OCI-LY7 (cell line): ENCODE measurements around the gene THSD7A. TPM values are rescaled to one million over a fixed set of nuclear protein-coding genes. Genes with fewer than 3 reads are reported as not detected.

Experiments
- BruUV-seq: library from RNA; stranded (reverse); fragments of 400-500 nt; replicated peaks from 2 replicates; lab custom pipeline; 2021; lab: Mats Ljungman, UMichigan
- CTCF ChIA-PET: fragments of 300-600 bp; sonication (Branson Sonifier 250); formaldehyde crosslinking; loops from one replicate; lab custom pipeline; 2022; ENCODE audit warnings: antibody characterized with exemption; ENCODE audit not compliant: unreplicated experiment; lab: Charles Lee
- POLR2A ChIA-PET: fragments of 300-600 bp; sonication (Branson Sonifier 250); formaldehyde crosslinking; loops from one replicate; lab custom pipeline; 2022; ENCODE audit warnings: antibody characterized with exemption; lab: Charles Lee
- DNase-seq: peaks from one replicate; pipeline ENCODE4 v3.0.0-alpha.2; 2015; ENCODE audit warnings: low spot score
- H2AFZ ChIP-seq: fragments of 200-600 bp; sonication (generic), shearing (Covaris generic); 2 replicates; pipeline ENCODE4 v1.6.1; 2014; ENCODE audit warnings: mild to moderate bottlenecking, antibody characterized with exemption, low read length, moderate library complexity
- H3K27ac ChIP-seq: fragments of 200-600 bp; sonication (generic); 2 replicates; pipeline ENCODE4 v1.5.1; 2014; ENCODE audit warnings: mixed run types, low read depth, mild to moderate bottlenecking, moderate library complexity, low read length, inconsistent platforms; ENCODE audit not compliant: poor library complexity, severe bottlenecking
- H3K36me3 ChIP-seq: fragments of 200-600 bp; sonication (generic); 2 replicates; pipeline ENCODE4 v1.6.1; 2014; ENCODE audit warnings: mild to moderate bottlenecking, antibody characterized with exemption, low read length, moderate library complexity, mixed read lengths; ENCODE audit not compliant: insufficient read depth
- H3K4me1 ChIP-seq: fragments of 200-600 bp; sonication (generic); 2 replicates; pipeline ENCODE4 v1.5.1; 2014; ENCODE audit warnings: mild to moderate bottlenecking, low read length; ENCODE audit not compliant: insufficient read depth, poor library complexity, severe bottlenecking
- H3K4me2 ChIP-seq: fragments of 200-600 bp; sonication (generic); 2 replicates; pipeline ENCODE4 v1.6.1; 2014; ENCODE audit warnings: mild to moderate bottlenecking, low read length
- H3K4me3 ChIP-seq: fragments of 200-600 bp; sonication (generic); 2 replicates; pipeline ENCODE4 v1.5.1; 2014; ENCODE audit warnings: mild to moderate bottlenecking, low read depth, low read length; ENCODE audit not compliant: poor library complexity, severe bottlenecking
- H3K79me2 ChIP-seq: fragments of 200-600 bp; sonication (generic); 2 replicates; pipeline ENCODE4 v1.6.1; 2016; ENCODE audit warnings: low read depth, mild to moderate bottlenecking, low read length, moderate library complexity, mixed read lengths; ENCODE audit not compliant: insufficient read depth
- H3K9me2 ChIP-seq: fragments of 200-600 bp; sonication (generic); 2 replicates; pipeline ENCODE4 v1.6.1; 2016; ENCODE audit warnings: mild to moderate bottlenecking, low read length, mixed read lengths; ENCODE audit not compliant: insufficient read depth
- H3K9me3 ChIP-seq: fragments of 200-600 bp; sonication (generic); 2 replicates; pipeline ENCODE4 v1.6.1; 2014; ENCODE audit warnings: mild to moderate bottlenecking, mixed run types, low read length, mixed read lengths
- H4K20me1 ChIP-seq: fragments of 200-600 bp; sonication (generic); 2 replicates; pipeline ENCODE4 v1.6.1; 2014; ENCODE audit warnings: mild to moderate bottlenecking, antibody characterized with exemption, low read length, moderate library complexity, mixed read lengths; ENCODE audit not compliant: insufficient read depth
- EZH2phosphoT487 ChIP-seq: fragments of 200-600 bp; sonication (generic); IDR thresholded peaks from 2 replicates; pipeline ENCODE4 v1.6.1; 2018; ENCODE audit warnings: low read depth, borderline replicate concordance, mild to moderate bottlenecking, mixed run types, antibody characterized with exemption, low read length, moderate library complexity, mixed read lengths
- intact Hi-C: fragments of 100-400 bp; cut with micrococcal nuclease; formaldehyde crosslinking; loops from one replicate; pipeline ENCODE4 v1.10.0; 2022; ENCODE audit not compliant: unreplicated experiment
- total RNA-seq, 2 experiments: library from RNA; depleted of rRNA in 1 of 2; stranded (reverse); fragments of >200 nt in 1 of 2; shearing (Covaris generic) in 1 of 2; gene quantifications; 2 replicates each; pipeline ENCODE4 v1.2.3, GENCODE V29; 2014 to 2022
- TF ChIP-seq, protein P1 (sequence below): fragments of 200-600 bp; sonication (generic); conservative IDR thresholded peaks from 2 replicates; pipeline ENCODE4 v1.5.1; 2014; ENCODE audit warnings: mild to moderate bottlenecking, antibody characterized with exemption, low read length, moderate library complexity, mixed read lengths

THSD7A gene
- total RNA-seq, 2 experiments from 2014 or later: 0.13 TPM; not detected in 1

GRCh38 chr7:11331128-11332102 is 500.6 kb downstream of the THSD7A start:
- BruUV-seq: no TSS peak
- POLR2A ChIA-PET: interaction anchor here (0.7 kb wide), 1 partner anchor 74 kb away, joined by 3 read pairs; no protein-coding TSS in a partner anchor

GRCh38 chr7:11330717-11331116 is 501.3 kb downstream of the THSD7A start:
- POLR2A ChIA-PET: no interaction called here
- Histone ChIP-seq H3K4me3 (no peak overlapping the region), H3K4me1 (no peaks in the 10 kb centered on the region), H3K9me2 (no peaks in the 10 kb centered on the region), H3K27ac (no peak overlapping the region), H3K79me2 (no peaks in the 10 kb centered on the region), H2AFZ (no peak overlapping the region), H3K4me2 (no peak overlapping the region), H4K20me1 (no peaks in the 10 kb centered on the region), H3K36me3 (no peaks in the 10 kb centered on the region), H3K9me3 (no peaks in the 10 kb centered on the region)
- intact Hi-C loops: no loop called here
- DNase-seq: no peak
- no TSS peak for BruUV-seq
- no peak for TF ChIP-seq EZH2phosphoT487
- TF ChIP-seq, protein P1, sequence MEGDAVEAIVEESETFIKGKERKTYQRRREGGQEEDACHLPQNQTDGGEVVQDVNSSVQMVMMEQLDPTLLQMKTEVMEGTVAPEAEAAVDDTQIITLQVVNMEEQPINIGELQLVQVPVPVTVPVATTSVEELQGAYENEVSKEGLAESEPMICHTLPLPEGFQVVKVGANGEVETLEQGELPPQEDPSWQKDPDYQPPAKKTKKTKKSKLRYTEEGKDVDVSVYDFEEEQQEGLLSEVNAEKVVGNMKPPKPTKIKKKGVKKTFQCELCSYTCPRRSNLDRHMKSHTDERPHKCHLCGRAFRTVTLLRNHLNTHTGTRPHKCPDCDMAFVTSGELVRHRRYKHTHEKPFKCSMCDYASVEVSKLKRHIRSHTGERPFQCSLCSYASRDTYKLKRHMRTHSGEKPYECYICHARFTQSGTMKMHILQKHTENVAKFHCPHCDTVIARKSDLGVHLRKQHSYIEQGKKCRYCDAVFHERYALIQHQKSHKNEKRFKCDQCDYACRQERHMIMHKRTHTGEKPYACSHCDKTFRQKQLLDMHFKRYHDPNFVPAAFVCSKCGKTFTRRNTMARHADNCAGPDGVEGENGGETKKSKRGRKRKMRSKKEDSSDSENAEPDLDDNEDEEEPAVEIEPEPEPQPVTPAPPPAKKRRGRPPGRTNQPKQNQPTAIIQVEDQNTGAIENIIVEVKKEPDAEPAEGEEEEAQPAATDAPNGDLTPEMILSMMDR: no peak
- CTCF ChIA-PET: no interaction called here

More at GRCh38 chr7:11331128-11332102, 500.6 kb downstream of the THSD7A start:
- no peak overlapping the region for H3K27ac ChIP-seq
- no peaks in the 10 kb centered on the region for H3K36me3 ChIP-seq
- H3K79me2 ChIP-seq: no peaks in the 10 kb centered on the region
- no peak overlapping the region for H3K4me3 ChIP-seq
- H3K4me2 ChIP-seq: no peak overlapping the region
- no peaks in the 10 kb centered on the region for H3K4me1 ChIP-seq
- DNase-seq: no peak
- CTCF ChIA-PET: no interaction called here
- no peaks in the 10 kb centered on the region for H3K9me3 ChIP-seq
- no peak for TF ChIP-seq EZH2phosphoT487
- TF ChIP-seq, protein P1: no peak
- H3K9me2 ChIP-seq: no peaks in the 10 kb centered on the region
- H2AFZ ChIP-seq: no peak overlapping the region
- intact Hi-C loops: no loop called here
- no peaks in the 10 kb centered on the region for H4K20me1 ChIP-seq

- no peak for TF ChIP-seq EZH2phosphoT487
- TF ChIP-seq, protein P1: no peak
- Histone ChIP-seq H3K4me2 (no peak overlapping the region), H2AFZ (no peak overlapping the region), H3K9me2 (no peaks in the 10 kb centered on the region), H3K4me1 (no peaks in the 10 kb centered on the region), H3K4me3 (no peak overlapping the region), H3K79me2 (no peaks in the 10 kb centered on the region), H3K9me3 (no peaks in the 10 kb centered on the region), H4K20me1 (no peaks in the 10 kb centered on the region), H3K27ac (no peak overlapping the region), H3K36me3 (no peaks in the 10 kb centered on the region)
- no peak for DNase-seq
- intact Hi-C loops: no loop called here
- BruUV-seq: no TSS peak
- CTCF ChIA-PET: no interaction called here
- POLR2A ChIA-PET: no interaction called here
Measured at GRCh38 chr7:11330208-11330607, 501.8 kb downstream of the THSD7A start.
